GM19240 (cell line): ENCODE results near the gene KRT40.

ENCODE experiments used
- DNase-seq: peaks from one replicate; pipeline ENCODE4 v3.0.0; 2011; ENCODE audit warnings: low spot score; ENCODE audit not compliant: insufficient read length

Gene KRT40

GRCh38 chr17:40952661-40953060 is 31.5 kb downstream of the KRT40 start:
- DNase-seq = no peak

GRCh38 chr17:40952154-40952553 is 32.0 kb downstream of the KRT40 start:
- DNase-seq = no peak

DNA sequence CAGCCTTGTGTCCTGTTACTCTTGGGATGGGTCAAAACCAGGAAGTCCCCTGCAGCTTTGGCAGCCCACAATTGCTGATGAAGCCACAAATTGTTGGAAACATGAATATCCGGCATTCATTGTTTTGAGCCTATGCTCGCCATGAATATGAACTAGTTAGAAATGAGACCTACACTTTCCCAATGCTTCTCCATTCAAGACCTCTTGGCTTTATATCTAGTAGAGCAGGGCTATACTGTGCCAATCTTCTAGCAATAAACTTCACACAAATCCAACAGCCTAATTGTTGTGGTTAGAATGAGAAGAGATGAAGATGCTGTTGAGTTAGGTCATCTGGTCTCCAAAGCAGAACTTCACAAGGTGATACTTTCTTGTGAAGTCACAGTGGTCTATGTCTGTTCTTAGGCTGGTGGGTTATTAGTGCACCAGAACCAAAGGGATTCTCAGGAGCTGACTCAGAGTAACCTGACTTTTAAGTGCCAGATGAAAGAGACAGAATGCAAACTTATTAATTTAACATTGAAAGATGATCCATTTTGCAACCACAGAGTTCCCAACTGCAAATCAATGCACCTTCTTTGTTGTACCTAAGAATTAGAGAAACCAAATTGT is 33.0 kb downstream of the KRT40 start:
- no peak for DNase-seq

- no peak for DNase-seq
Observed at GRCh38 chr17:40950176-40950575, 34.0 kb downstream of the KRT40 start.

DNA sequence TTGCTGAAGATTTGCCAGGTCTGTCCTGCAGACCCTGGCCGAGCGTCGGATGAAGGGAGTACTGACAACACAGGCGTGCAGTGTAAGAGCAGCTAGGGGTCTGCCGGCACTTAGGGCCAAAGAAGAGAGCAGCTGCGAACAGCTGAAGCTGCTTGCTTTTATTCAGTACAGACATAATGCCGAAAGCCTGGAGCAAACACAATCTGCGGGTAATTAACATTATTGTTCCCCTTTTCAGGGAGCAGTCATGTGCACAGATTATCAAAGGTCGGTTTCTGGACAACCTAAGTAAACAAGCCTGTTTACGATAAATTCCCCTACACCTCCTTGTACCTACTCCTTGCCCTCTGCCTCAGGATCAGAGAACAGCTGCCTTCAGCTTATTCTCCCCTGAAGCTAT is 34.7 kb downstream of the KRT40 start:
- no peak for DNase-seq

DNA sequence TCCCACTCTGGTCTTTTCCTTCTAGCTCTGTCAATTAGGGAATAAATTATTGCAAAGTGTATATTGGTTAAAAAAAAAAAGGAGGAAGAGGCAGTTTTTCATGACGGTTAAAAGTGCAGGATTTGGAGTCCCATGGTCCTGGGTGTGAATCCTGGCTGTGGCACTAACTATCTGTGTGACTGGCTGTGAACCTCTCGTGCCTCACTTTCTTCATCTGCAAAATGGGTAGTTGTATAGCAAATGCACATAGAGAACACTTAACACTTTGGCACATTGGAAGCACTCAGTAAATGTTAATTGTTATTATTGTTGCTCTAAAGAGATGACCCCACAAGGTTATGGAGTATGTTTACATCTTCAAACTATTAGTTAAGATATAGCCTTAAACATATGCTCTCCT is 36.2 kb downstream of the KRT40 start:
- DNase-seq = no peak

GRCh38 chr17:40945414-40945813 is 38.7 kb downstream of the KRT40 start:
- no peak for DNase-seq

GRCh38 chr17:40944531-40944930 is 39.6 kb downstream of the KRT40 start:
- DNase-seq = no peak

DNA sequence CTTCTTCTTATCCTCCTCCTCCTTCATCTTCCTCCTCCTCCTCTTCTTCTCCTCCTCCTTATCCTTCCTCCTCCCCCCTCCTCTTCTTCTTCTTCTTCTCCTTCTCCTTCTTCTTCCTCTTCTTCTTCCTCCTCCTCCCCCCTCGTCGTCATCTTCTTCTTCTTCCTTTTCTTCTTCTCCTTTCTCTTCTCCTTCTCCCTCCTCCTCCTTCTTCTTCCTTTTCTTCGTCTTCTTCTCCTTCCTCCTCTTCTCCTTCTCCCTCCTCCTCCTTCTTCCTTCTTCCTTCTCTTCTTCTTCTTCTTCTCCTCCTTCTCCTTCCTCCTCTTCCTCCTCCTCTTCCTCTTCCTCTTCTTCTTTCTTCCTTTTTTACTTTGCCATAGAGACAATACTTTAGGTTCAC is 41.6 kb downstream of the KRT40 start:
- no peak for DNase-seq

GRCh38 chr17:40940266-40940665 is 43.9 kb downstream of the KRT40 start:
- no peak for DNase-seq

DNA sequence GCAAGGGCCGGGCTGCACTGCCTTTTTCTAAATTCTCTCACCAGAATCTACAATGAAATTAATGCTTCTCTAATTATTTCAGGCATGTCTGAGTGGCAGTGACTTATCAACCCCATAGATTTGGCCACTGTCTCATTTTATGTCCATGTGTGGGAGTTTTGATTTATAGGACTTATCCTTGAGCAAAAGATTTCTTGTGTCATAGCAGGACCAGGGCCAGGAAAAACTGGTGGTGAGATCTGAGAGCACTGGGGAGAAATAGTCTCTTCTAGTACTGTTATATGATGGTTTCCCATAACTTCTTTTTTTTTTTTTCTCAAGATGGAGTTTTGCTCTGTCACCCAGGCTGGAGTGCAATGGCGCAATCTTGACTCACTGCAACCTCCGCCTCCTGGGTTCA is 45.1 kb downstream of the KRT40 start:
- no peak for DNase-seq

DNA sequence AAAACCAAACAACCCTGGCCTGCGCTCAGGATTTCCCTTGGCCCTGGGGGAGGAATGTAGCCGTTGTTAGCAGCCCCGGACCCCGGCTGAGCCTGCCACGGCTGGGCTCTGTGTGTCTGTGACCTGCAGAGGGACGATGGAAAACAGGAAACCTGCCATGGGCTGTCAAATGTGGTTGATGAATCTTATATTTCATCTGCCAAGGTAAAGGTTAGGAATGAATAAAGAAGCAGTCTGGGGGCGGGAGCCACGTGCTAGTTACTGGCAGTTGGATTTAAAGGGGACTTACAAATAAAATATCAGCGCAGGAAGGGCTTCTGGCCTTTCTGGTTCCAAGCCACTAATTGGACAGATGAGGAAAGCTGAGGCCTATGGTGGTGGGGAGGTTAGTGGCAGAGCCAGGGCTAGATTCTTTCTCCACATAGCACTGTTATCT is 46.7 kb downstream of the KRT40 start, which contains the start of gene KRT23:
Gene KRT23 (minus strand): TSS at position 263 of the 436 bp plus-strand sequence. CDS start 1,043 bp downstream, outside the sequence.
- DNase-seq = no peak

- no peak for DNase-seq
Observed at GRCh38 chr17:40936976-40937375, 47.1 kb downstream of the KRT40 start.

DNA sequence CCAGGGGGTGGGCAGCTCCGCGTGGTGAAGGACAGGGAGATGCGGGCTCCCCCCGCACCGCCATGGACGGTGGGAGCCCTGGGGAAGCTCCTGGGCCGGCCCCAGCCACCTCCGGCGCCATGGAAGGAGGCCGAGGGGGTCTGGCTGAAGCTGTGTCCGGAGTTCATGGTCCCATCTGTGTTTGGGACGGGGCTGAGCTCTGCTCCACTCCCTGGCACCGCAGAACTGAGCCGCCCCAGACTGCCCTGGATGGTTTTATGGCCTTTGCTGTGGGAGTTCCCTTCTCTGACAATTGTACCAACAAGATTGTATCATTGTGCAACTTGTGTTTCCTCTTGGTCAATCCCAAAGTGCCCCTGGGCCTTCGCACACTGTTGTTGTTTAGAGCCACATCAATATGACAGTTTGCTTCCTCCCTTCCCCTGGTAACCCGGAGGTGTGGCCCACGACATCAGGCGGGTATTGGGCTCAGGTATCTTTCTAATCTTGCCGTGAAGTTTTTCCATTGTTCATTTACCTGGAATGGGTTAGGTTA is 47.6 kb downstream of the KRT40 start:
- no peak for DNase-seq

- DNase-seq = no peak
Observed at GRCh38 chr17:40935624-40936023, 48.5 kb downstream of the KRT40 start.

DNA sequence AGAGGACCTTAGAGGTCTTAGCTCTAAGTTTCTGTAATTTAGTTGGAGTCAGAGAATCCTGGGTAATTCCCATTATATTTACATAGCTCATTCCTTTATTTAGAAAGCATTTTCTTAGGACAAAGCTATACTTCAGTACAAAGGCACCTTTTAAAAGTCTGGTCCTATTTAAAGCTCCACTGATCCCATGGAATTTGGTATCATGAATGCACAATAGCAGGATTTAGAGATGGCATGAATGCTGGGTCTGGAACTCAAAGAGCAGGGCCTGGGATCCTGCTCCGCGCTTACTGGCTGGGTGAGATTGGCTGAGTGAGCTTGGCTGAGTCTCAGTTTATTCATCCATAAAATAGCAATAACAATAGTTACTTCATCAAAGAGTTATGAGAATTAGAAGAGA is 51.5 kb downstream of the KRT40 start:
- DNase-seq = no peak

DNA sequence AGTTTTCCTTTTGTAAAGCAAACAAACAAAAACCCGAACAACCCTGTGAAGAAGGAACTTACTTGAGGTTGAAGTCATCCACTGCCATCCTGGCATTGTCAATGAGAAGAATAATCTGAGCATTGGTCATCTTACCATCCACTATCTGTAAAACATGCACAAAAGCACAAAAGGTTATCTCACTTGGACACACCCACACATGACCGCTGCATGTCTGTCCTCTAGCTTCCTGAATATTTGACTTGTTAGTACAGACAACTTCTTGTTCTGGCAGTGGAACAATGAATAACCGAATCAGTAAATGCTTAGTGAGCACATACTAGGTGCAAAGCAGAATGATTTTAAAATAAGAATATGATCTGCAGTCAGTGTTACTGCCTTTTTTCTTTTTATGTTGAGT is 52.8 kb downstream of the KRT40 start:
- DNase-seq = no peak
